KMS-11 (cell line): Measurements from ENCODE around the gene TNIP3.
A peak's percentile ranks its signal among the peaks of the same experiment; 100 is the strongest.

Experiments used
- H2AFZ ChIP-seq: fragments of 200-600 bp; sonication (generic); 2 replicates; pipeline ENCODE4 v1.6.1; 2016; ENCODE audit warnings: antibody characterized with exemption, mixed run types, low read depth
- H3K27ac ChIP-seq: fragments of 200-600 bp; sonication (generic); 2 replicates; pipeline ENCODE4 v1.6.1; 2016; ENCODE audit warnings: mild to moderate bottlenecking, mixed run types
- H3K27me3 ChIP-seq: fragments of 200-600 bp; sonication (generic); 2 replicates; pipeline ENCODE4 v1.6.1; 2017; ENCODE audit warnings: mild to moderate bottlenecking, low read depth, mixed run types, moderate library complexity; ENCODE audit not compliant: insufficient read depth
- H3K36me3 ChIP-seq: fragments of 200-600 bp; sonication (generic); 2 replicates; pipeline ENCODE4 v1.6.1; 2017; ENCODE audit warnings: mild to moderate bottlenecking, mixed run types; ENCODE audit not compliant: insufficient read depth
- H3K4me1 ChIP-seq: fragments of 200-600 bp; sonication (generic); 2 replicates; pipeline ENCODE4 v1.6.1; 2016; ENCODE audit warnings: mild to moderate bottlenecking, low read depth, mixed run types; ENCODE audit not compliant: poor library complexity, severe bottlenecking
- H3K4me2 ChIP-seq: fragments of 200-600 bp; sonication (generic); 2 replicates; pipeline ENCODE4 v1.7.0; 2016; ENCODE audit warnings: mild to moderate bottlenecking, mixed run types
- H3K4me3 ChIP-seq: fragments of 200-600 bp; sonication (generic); IDR thresholded peaks from 2 replicates; pipeline ENCODE4 v1.6.1; 2017; ENCODE audit warnings: low read depth, low read length, mixed read lengths; ENCODE audit not compliant: insufficient read depth
- H3K79me2 ChIP-seq: fragments of 200-600 bp; sonication (generic); 2 replicates; pipeline ENCODE4 v1.6.1; 2016; ENCODE audit warnings: low read depth, mixed run types; ENCODE audit not compliant: insufficient read depth
- H3K9ac ChIP-seq: fragments of 200-600 bp; sonication (generic); 2 replicates; pipeline ENCODE4 v1.6.1; 2016; ENCODE audit warnings: mild to moderate bottlenecking, mixed run types
- H4K20me1 ChIP-seq: fragments of 200-600 bp; sonication (generic); 2 replicates; pipeline ENCODE4 v1.6.1; 2016; ENCODE audit warnings: mild to moderate bottlenecking, mixed run types; ENCODE audit not compliant: insufficient read depth
- CTCF ChIP-seq: fragments of 200-600 bp; sonication (generic); conservative IDR thresholded peaks from 2 replicates; pipeline ENCODE4 v1.6.1; 2017; ENCODE audit warnings: low read depth, mild to moderate bottlenecking, antibody characterized with exemption, low read length, moderate library complexity, mixed read lengths

Gene TNIP3

GRCh38 chr4:121189326-121190215 is 25.4 kb upstream of the TNIP3 start:
- Histone ChIP-seq H3K4me3 (no peak overlapping the region), H2AFZ (peak overlapping the region; percentile 23; the same call in 1 of the 2 replicates), H3K36me3 (no peaks in the 10 kb centered on the region), H3K9ac (peak overlapping the region; percentile 2; the same call in 1 of the 2 replicates), H3K4me1 (peaks cover 59% of the 10 kb centered on the region), H3K27me3 (no peaks in the 10 kb centered on the region), H3K79me2 (no peaks in the 10 kb centered on the region), H4K20me1 (no peaks in the 10 kb centered on the region), H3K27ac (peak overlapping the region; percentile 44), H3K4me2 (peak overlapping the region; percentile 69)
- TF ChIP-seq CTCF: 0 out of 2 replicates have a peak, but pooled peaks have one; percentile 23

DNA sequence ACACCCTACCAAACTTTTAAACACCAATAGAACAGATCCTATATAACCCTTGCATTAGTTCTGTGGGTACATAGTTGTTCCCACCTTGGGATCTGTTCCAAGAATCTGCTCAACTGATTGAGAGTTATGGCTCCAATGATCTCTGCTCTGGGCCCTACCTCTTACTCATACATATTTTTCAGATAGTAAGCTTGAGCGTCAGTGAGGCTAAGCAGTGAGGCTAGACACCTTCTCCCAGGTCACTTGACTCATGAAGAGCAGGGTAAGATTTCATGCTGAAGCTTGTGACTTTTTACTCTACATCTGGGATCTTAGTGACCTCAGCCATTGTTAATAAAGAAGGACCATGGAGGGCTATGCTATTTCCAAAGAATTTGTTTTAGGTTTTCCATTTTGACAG is 23.1 kb upstream of the TNIP3 start:
- Histone ChIP-seq H3K79me2 (no peaks in the 10 kb centered on the region), H4K20me1 (no peaks in the 10 kb centered on the region), H3K4me2 (no peak overlapping the region), H3K27me3 (no peaks in the 10 kb centered on the region), H3K36me3 (no peaks in the 10 kb centered on the region), H3K9ac (no peak overlapping the region), H3K27ac (no peak overlapping the region), H3K4me3 (no peak overlapping the region), H2AFZ (no peak overlapping the region), H3K4me1 (peaks cover 49% of the 10 kb centered on the region)
- no peak for TF ChIP-seq CTCF

GRCh38 chr4:121185960-121186359 is 21.8 kb upstream of the TNIP3 start:
- Histone ChIP-seq H3K4me2 (no peak overlapping the region), H3K4me3 (no peak overlapping the region), H2AFZ (no peak overlapping the region), H3K4me1 (peaks cover 37% of the 10 kb centered on the region), H3K9ac (no peak overlapping the region), H3K27ac (no peak overlapping the region), H3K79me2 (no peaks in the 10 kb centered on the region), H3K27me3 (no peaks in the 10 kb centered on the region), H4K20me1 (no peaks in the 10 kb centered on the region), H3K36me3 (no peaks in the 10 kb centered on the region)
- no peak for TF ChIP-seq CTCF

- no peak overlapping the region for H3K9ac ChIP-seq
- no peak overlapping the region for H2AFZ ChIP-seq
- H3K4me2 ChIP-seq: no peak overlapping the region
- TF ChIP-seq CTCF: no peak
- H3K4me3 ChIP-seq: no peak overlapping the region
- H3K4me1 ChIP-seq: peaks cover 17% of the 10 kb centered on the region
- H3K79me2 ChIP-seq: no peaks in the 10 kb centered on the region
- H3K36me3 ChIP-seq: no peaks in the 10 kb centered on the region
- H3K27me3 ChIP-seq: no peaks in the 10 kb centered on the region
- H3K27ac ChIP-seq: no peak overlapping the region
- H4K20me1 ChIP-seq: no peaks in the 10 kb centered on the region
Measured at GRCh38 chr4:121183989-121184388, 19.9 kb upstream of the TNIP3 start.
